Panc1 (cell line): ENCODE results near the gene FAM200C. TPM values are rescaled to one million over a fixed set of nuclear protein-coding genes. Genes with fewer than 3 reads are reported as not detected.

Experiments used
- ATAC-seq: fragments of 200-7000 bp; cut with Tn5 transposase; 2 replicates; pipeline ENCODE4 v1.9.1; 2020; ENCODE audit warnings: mild to moderate bottlenecking, moderate library complexity
- BruUV-seq: library from RNA; stranded (reverse); fragments of 400-500 nt; replicated peaks from 2 replicates; lab custom pipeline; 2021; lab: Mats Ljungman, UMichigan
- CTCF ChIA-PET: fragments of 300-600 bp; sonication (Branson Sonifier 250); formaldehyde crosslinking; loops from one replicate; lab custom pipeline; 2022; ENCODE audit warnings: antibody characterized with exemption; lab: Charles Lee
- POLR2A ChIA-PET: fragments of 300-600 bp; sonication (Branson Sonifier 250); formaldehyde crosslinking; loops from one replicate; lab custom pipeline; 2022; ENCODE audit warnings: antibody characterized with exemption; lab: Charles Lee
- DNase-seq: peaks from one replicate; pipeline ENCODE4 v3.0.0-alpha.2; 2010; ENCODE audit warnings: low read depth, low spot score
- H3K27ac ChIP-seq: 2 replicates; pipeline ENCODE4 v1.5.1; 2011; ENCODE audit warnings: mild to moderate bottlenecking, low read length, inconsistent platforms
- H3K27me3 ChIP-seq: fragments of 200-500 bp; sonication (Bioruptor generic); 2 replicates; pipeline ENCODE4 v1.6.0; 2014; ENCODE audit warnings: low read length, inconsistent platforms; ENCODE audit not compliant: control insufficient read depth, insufficient read depth
- H3K36me3 ChIP-seq: fragments of 200-500 bp; sonication (Bioruptor generic); 2 replicates; pipeline ENCODE4 v1.5.1; 2014; ENCODE audit warnings: inconsistent platforms, mild to moderate bottlenecking, low read length, moderate library complexity; ENCODE audit not compliant: control insufficient read depth, insufficient read depth
- H3K4me1 ChIP-seq: 2 replicates; pipeline ENCODE4 v1.5.1; 2011; ENCODE audit warnings: inconsistent platforms, mild to moderate bottlenecking, low read length, moderate library complexity; ENCODE audit not compliant: control insufficient read depth, insufficient read depth
- H3K4me3 ChIP-seq, 2 experiments: 2 replicates each; pipeline ENCODE4 v1.5.1; 2011 to 2012; ENCODE audit warnings: low read depth in 2 of 2, low read length in 2 of 2, mild to moderate bottlenecking in 2 of 2, inconsistent platforms in 1 of 2, moderate library complexity in 1 of 2
- H3K9me3 ChIP-seq: fragments of 200-500 bp; sonication (Bioruptor generic); 2 replicates; pipeline ENCODE4 v1.5.1; 2014; ENCODE audit warnings: low read depth, mild to moderate bottlenecking, inconsistent platforms, low read length, moderate library complexity; ENCODE audit not compliant: control insufficient read depth, insufficient read depth
- CTCF ChIP-seq: fragments of 450-650 bp; IDR thresholded peaks from 2 replicates; pipeline ENCODE4 v1.5.1; 2017; ENCODE audit warnings: mild to moderate bottlenecking
- POLR2AphosphoS5 ChIP-seq: IDR thresholded peaks from 2 replicates; pipeline ENCODE4 v1.6.1; 2012; ENCODE audit warnings: mild to moderate bottlenecking, low read depth, low read length, moderate library complexity
- REST ChIP-seq, 2 experiments: IDR thresholded peaks; 2 replicates each; pipeline ENCODE4 v1.6.1; 2011 to 2012; ENCODE audit warnings: low read depth in 2 of 2, control low read depth in 1 of 2, low read length in 1 of 2, mild to moderate bottlenecking in 1 of 2, moderate library complexity in 1 of 2; ENCODE audit not compliant: insufficient read depth in 1 of 2
- SIN3A ChIP-seq: IDR thresholded peaks from 2 replicates; pipeline ENCODE4 v1.6.1; 2012; ENCODE audit warnings: low read depth, mild to moderate bottlenecking, low read length, moderate library complexity, borderline replicate concordance; ENCODE audit not compliant: insufficient read depth
- TCF7L2 ChIP-seq: IDR thresholded peaks from 2 replicates; pipeline ENCODE4 v1.6.1; 2011; ENCODE audit warnings: mild to moderate bottlenecking, low read depth, low read length, inconsistent platforms
- in situ Hi-C: cut with HindIII; loops from 2 replicates; pipeline ENCODE4 v1.10.0; 2016; ENCODE audit warnings: low sequenced_read_pairs, low pct_unique_long_range_greater_than_20kb
- intact Hi-C: fragments of 100-400 bp; cut with micrococcal nuclease; formaldehyde crosslinking; loops from one replicate; pipeline ENCODE4 v1.10.0; 2022; ENCODE audit not compliant: unreplicated experiment
- total RNA-seq: library from RNA; stranded (reverse); gene quantifications from one replicate; pipeline ENCODE4 v1.2.1, GENCODE V29; 2021; ENCODE audit not compliant: unreplicated experiment

The FAM200C gene
- total RNA-seq, 1 experiment from 2014 or later: 3.0 TPM

GRCh38 chr5:160377651-160378050 is 22.2 kb downstream of the FAM200C start:
- ChIA-PET POLR2A (no interaction called here), CTCF (interaction anchor here (0.6 to 0.7 kb wide), 3 partner anchors 8 to 271 kb away, joined by 3 to 5 read pairs (median 3); no protein-coding TSS in a partner anchor)
- in situ Hi-C loops: no loop called here
- ATAC-seq (no peak), DNase-seq (no peak)
- intact Hi-C loops: no loop called here
- TF ChIP-seq POLR2AphosphoS5 (no peak), REST (IDR thresholded peaks at IDR 0.05; ENCODE audit: insufficient read depth in 1 of 2, low read depth in 2 of 2, low read length in 1 of 2) (no peak), CTCF (no peak)
- BruUV-seq: no TSS peak
- Histone ChIP-seq H3K27ac (no peak overlapping the region), H3K27me3 (peaks cover 22% of the 10 kb centered on the region), H3K9me3 (no peaks in the 10 kb centered on the region), H3K36me3 (no peaks in the 10 kb centered on the region), H3K4me1 (no peaks in the 10 kb centered on the region), H3K4me3 (no peak overlapping the region)

- Histone ChIP-seq H3K4me1 (no peaks in the 10 kb centered on the region), H3K4me3 (no peak overlapping the region), H3K36me3 (no peaks in the 10 kb centered on the region), H3K27me3 (peaks cover 25% of the 10 kb centered on the region), H3K27ac (no peak overlapping the region), H3K9me3 (no peaks in the 10 kb centered on the region)
- CTCF ChIA-PET: no interaction called here
- POLR2A ChIA-PET: no interaction called here
- intact Hi-C loops: no loop called here
- BruUV-seq: no TSS peak
- in situ Hi-C loops: no loop called here
- TF ChIP-seq TCF7L2 (no peak), POLR2AphosphoS5 (no peak), SIN3A (no peak), CTCF (no peak), REST (IDR thresholded peaks at IDR 0.05; ENCODE audit: insufficient read depth in 1 of 2, low read depth in 2 of 2, low read length in 1 of 2) (no peak)
- DNase-seq: no peak
- ATAC-seq: no peak
These were observed 23.4 kb downstream of the FAM200C start for GRCh38 chr5:160376416-160376815.
